ENCODE data around the gene TLE2.
"Not testable (repeated sequence)": the region's sequence is repeated elsewhere in the genome, so short reads cannot be mapped to it uniquely, and the experiment has no call there.

- TF ChIP-seq, protein P1, sequence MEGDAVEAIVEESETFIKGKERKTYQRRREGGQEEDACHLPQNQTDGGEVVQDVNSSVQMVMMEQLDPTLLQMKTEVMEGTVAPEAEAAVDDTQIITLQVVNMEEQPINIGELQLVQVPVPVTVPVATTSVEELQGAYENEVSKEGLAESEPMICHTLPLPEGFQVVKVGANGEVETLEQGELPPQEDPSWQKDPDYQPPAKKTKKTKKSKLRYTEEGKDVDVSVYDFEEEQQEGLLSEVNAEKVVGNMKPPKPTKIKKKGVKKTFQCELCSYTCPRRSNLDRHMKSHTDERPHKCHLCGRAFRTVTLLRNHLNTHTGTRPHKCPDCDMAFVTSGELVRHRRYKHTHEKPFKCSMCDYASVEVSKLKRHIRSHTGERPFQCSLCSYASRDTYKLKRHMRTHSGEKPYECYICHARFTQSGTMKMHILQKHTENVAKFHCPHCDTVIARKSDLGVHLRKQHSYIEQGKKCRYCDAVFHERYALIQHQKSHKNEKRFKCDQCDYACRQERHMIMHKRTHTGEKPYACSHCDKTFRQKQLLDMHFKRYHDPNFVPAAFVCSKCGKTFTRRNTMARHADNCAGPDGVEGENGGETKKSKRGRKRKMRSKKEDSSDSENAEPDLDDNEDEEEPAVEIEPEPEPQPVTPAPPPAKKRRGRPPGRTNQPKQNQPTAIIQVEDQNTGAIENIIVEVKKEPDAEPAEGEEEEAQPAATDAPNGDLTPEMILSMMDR (optimal IDR thresholded peaks at IDR 0.05 in 1 of 3, IDR thresholded peaks at IDR 0.05 in 1 of 3, conservative IDR thresholded peaks at IDR 0.05 in 1 of 3; ENCODE audit: extremely low read depth in 1 of 3, insufficient read depth in 2 of 3, low read length in 3 of 3) = not testable (repeated sequence)
- not testable (repeated sequence) for TF ChIP-seq EZH2 (IDR thresholded peaks at IDR 0.05; ENCODE audit: low read length)
These were observed 8.0 kb upstream of the TLE2 start for GRCh38 chr19:3036977-3037544.

Measured in keratinocyte (primary cell).